ENCODE data around the gene HCN3.
A peak's percentile ranks its signal among the peaks of the same experiment; 100 is the strongest.

DNA sequence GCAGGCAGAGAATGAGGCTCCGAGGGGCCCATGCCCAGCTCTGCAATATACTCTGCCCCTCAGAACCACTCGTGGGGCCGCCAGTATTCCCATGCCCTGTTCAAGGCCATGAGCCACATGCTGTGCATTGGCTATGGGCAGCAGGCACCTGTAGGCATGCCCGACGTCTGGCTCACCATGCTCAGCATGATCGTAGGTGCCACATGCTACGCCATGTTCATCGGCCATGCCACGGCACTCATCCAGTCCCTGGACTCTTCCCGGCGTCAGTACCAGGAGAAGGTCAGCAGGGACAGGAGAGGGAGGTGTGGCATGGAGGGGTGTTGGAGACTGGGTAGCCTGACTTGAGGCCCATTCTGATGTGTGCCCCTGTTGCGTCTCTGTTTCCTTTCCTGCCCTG, 7.2 kb downstream of the HCN3 start:
- peak; percentile 28 for TF ChIP-seq POLR2A (IDR thresholded peaks at IDR 0.05; ENCODE audit: low read length)
- no peak for TF ChIP-seq GATA1 (IDR thresholded peaks at IDR 0.05; ENCODE audit: low read depth, low read length)

Data from erythroblast (primary cell).